Measurements from ENCODE around the gene NUDT5.

- TF ChIP-seq CTCF (IDR thresholded peaks at IDR 0.05; ENCODE audit: insufficient read depth, low read length, poor library complexity, severe bottlenecking) (no peak), EZH2phosphoT487 (conservative IDR thresholded peaks at IDR 0.05; ENCODE audit: low read length) (no peak)
These were observed 11.4 kb upstream of the NUDT5 start for GRCh38 chr10:12207114-12207513.
